22Rv1 (cell line): Measurements from ENCODE around the gene CABP7.

Source experiments
- H3K27ac ChIP-seq: fragments of 450-650 bp; 2 replicates; pipeline ENCODE4 v1.5.1; 2017
- ZFX ChIP-seq: fragments of 450-650 bp; IDR thresholded peaks from 2 replicates; pipeline ENCODE4 v1.6.1; 2017; ENCODE audit warnings: antibody characterized with exemption, borderline replicate concordance
- TF ChIP-seq, protein P1 (sequence below): fragments of 450-650 bp; IDR thresholded peaks from 2 replicates; pipeline ENCODE4 v1.5.1; 2017; ENCODE audit warnings: mild to moderate bottlenecking

Gene CABP7

GRCh38 chr22:29702931-29703501 is 16.8 kb upstream of the CABP7 start:
- no peak overlapping the region for H3K27ac ChIP-seq
- TF ChIP-seq, protein P1, sequence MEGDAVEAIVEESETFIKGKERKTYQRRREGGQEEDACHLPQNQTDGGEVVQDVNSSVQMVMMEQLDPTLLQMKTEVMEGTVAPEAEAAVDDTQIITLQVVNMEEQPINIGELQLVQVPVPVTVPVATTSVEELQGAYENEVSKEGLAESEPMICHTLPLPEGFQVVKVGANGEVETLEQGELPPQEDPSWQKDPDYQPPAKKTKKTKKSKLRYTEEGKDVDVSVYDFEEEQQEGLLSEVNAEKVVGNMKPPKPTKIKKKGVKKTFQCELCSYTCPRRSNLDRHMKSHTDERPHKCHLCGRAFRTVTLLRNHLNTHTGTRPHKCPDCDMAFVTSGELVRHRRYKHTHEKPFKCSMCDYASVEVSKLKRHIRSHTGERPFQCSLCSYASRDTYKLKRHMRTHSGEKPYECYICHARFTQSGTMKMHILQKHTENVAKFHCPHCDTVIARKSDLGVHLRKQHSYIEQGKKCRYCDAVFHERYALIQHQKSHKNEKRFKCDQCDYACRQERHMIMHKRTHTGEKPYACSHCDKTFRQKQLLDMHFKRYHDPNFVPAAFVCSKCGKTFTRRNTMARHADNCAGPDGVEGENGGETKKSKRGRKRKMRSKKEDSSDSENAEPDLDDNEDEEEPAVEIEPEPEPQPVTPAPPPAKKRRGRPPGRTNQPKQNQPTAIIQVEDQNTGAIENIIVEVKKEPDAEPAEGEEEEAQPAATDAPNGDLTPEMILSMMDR, result no peak
- no peak for TF ChIP-seq ZFX

DNA sequence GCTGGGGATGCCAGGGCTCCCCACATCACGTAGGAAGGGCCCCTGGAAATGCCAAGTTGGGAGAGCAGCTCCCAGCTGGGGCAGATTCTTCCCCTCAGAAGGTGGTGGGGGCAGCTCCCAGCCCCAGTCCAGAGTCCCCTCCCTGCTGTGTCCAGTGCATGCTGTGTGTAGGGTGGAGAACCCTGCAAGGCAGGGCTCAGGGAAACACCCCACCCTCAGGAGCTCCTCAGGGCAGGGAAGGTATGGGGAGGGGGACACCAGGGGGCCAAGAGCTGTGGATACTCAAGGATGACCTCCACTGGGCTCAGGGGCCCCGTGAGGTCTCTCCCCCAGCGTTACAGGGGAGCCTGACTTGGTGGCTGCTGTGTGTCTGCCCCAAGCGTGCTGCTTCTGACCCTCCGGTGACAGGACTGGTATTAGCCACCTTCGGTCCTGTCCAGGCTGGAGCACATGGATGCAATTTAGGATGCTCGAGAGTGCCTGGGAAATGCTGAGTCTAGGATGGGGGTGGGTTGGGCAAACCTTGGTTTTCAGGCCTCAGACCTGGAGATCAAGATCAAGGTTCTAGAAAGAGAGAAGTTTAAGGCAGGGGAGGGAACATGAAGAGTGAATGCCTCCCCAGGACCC is 16.1 kb upstream of the CABP7 start:
- TF ChIP-seq, protein P1, result no peak
- no peak for TF ChIP-seq ZFX
- H3K27ac ChIP-seq, result no peak overlapping the region

DNA sequence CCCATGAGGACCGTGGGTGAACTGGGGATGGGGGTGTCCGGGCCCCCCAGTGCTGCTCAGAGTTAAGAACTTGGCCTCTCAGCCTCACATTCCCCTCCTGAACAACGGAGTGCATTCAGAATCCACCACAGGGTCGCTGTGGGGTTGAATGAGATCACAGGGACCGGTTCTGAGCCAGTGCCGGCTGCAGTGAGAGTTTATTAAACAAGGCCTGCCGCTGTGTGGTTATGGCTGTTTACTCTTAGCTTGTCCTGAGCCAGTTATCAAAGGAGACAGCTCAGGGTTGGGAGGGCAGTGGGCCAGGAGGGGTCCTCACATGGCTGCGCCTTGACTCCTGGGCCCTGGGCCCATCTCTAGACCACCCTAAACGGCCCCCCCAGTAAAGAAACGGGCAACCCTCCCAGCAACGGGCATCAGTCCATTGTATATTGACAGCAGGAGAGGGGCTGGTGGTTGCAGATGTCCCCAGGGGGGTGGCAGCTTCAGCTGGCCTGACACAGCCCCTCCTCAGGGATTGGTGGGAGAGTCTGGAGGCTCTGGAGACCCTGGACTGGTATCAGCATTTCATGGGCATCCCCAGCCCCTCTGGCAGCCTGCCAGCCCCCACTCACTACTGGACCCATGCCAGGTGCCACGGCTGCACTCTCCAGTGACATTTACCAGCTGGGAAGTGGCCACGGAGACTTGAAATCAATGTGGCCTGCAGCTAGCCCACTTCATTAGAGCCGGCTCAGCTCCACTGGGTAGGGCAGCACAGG is 15.1 kb upstream of the CABP7 start:
- no peak overlapping the region for H3K27ac ChIP-seq
- no peak for TF ChIP-seq ZFX
- TF ChIP-seq, protein P1, result no peak

- H3K27ac ChIP-seq, result no peak overlapping the region
Observed at GRCh38 chr22:29705651-29706050, 14.2 kb upstream of the CABP7 start.

GRCh38 chr22:29706486-29706885 is 13.3 kb upstream of the CABP7 start:
- H3K27ac ChIP-seq, result no peak overlapping the region
- no peak for TF ChIP-seq ZFX
- TF ChIP-seq, protein P1, result no peak

More at GRCh38 chr22:29705651-29706050, 14.2 kb upstream of the CABP7 start:
- no peak for TF ChIP-seq ZFX
- TF ChIP-seq, protein P1, result no peak

DNA sequence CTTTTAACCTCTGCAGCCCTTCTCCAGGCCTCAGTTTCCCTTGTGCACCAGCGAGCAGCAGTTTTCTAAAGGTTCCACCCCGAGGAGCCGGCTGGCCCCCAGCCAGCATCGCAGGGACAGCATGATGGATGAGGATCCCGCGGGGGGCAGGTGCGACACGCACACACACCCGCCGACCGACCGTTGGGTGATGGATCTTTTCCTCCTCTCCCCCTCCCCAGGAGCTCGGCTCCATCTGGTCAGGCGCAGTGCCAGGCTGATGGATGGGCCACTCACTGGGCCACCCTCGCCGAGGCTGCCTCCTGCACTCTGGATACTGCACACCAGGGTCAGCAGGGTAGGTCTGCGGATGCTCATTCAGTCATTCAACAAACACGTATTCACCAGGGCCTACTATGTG is 12.8 kb upstream of the CABP7 start:
- no peak for TF ChIP-seq ZFX
- TF ChIP-seq, protein P1, result no peak
- no peak overlapping the region for H3K27ac ChIP-seq

GRCh38 chr22:29707471-29707870 is 12.3 kb upstream of the CABP7 start:
- H3K27ac ChIP-seq, result no peak overlapping the region
- TF ChIP-seq, protein P1, result no peak
- TF ChIP-seq ZFX, result no peak
